DOHH2 (cell line): ENCODE measurements around the gene DNASE1L1.

Experiments used
- H3F3A ChIP-seq: fragments of 200-600 bp; sonication (generic), shearing (Covaris generic); 2 replicates; pipeline ENCODE4 v1.6.0; 2016; ENCODE audit warnings: antibody characterized with exemption, mild to moderate bottlenecking; ENCODE audit not compliant: control insufficient read depth, insufficient read depth
- H3K27ac ChIP-seq: fragments of 200-600 bp; sonication (generic); 2 replicates; pipeline ENCODE4 v1.5.1; 2014; ENCODE audit warnings: low read depth, mild to moderate bottlenecking, low read length, moderate library complexity
- H3K27me3 ChIP-seq: fragments of 200-600 bp; sonication (generic); 2 replicates; pipeline ENCODE4 v1.6.1; 2014; ENCODE audit warnings: mild to moderate bottlenecking, low read length, mixed read lengths; ENCODE audit not compliant: control insufficient read depth
- H3K36me3 ChIP-seq: fragments of 200-600 bp; sonication (generic); 2 replicates; pipeline ENCODE4 v1.6.1; 2014; ENCODE audit warnings: mild to moderate bottlenecking, low read length, moderate library complexity, mixed read lengths; ENCODE audit not compliant: control insufficient read depth
- H3K4me1 ChIP-seq: fragments of 200-600 bp; sonication (generic); 2 replicates; pipeline ENCODE4 v1.6.1; 2014; ENCODE audit warnings: mild to moderate bottlenecking, low read length, mixed read lengths; ENCODE audit not compliant: control insufficient read depth
- H3K4me2 ChIP-seq: fragments of 200-600 bp; sonication (generic); 2 replicates; pipeline ENCODE4 v1.6.0; 2014; ENCODE audit warnings: mild to moderate bottlenecking, low read length, moderate library complexity
- H3K4me3 ChIP-seq: fragments of 200-600 bp; sonication (generic); 2 replicates; pipeline ENCODE4 v1.5.1; 2014; ENCODE audit warnings: mild to moderate bottlenecking, low read length, mixed read lengths
- H3K79me2 ChIP-seq: fragments of 200-600 bp; sonication (generic); 2 replicates; pipeline ENCODE4 v1.6.1; 2014; ENCODE audit warnings: mild to moderate bottlenecking, low read length, mixed read lengths; ENCODE audit not compliant: control insufficient read depth
- H3K9me2 ChIP-seq: fragments of 200-600 bp; sonication (generic); replicated peaks from 2 replicates; pipeline ENCODE4 v1.6.1; 2014; ENCODE audit warnings: mild to moderate bottlenecking, low read length, mixed read lengths; ENCODE audit not compliant: control insufficient read depth
- H3K9me3 ChIP-seq: fragments of 200-600 bp; sonication (generic); 2 replicates; pipeline ENCODE4 v1.6.1; 2014; ENCODE audit warnings: antibody characterized with exemption, low read length, mixed read lengths; ENCODE audit not compliant: control insufficient read depth, insufficient read depth
- H4K20me1 ChIP-seq: fragments of 200-600 bp; sonication (generic); 2 replicates; pipeline ENCODE4 v1.6.0; 2014; ENCODE audit warnings: low read depth, mild to moderate bottlenecking, antibody characterized with exemption, low read length, moderate library complexity; ENCODE audit not compliant: control insufficient read depth, insufficient read depth
- CTCF ChIP-seq: fragments of 200-600 bp; sonication (generic); IDR thresholded peaks from one replicate; pipeline ENCODE4 v1.5.1; 2014; ENCODE audit warnings: antibody characterized with exemption, mild to moderate bottlenecking, low read depth, low read length; ENCODE audit not compliant: poor library complexity, severe bottlenecking
- EZH2phosphoT487 ChIP-seq: fragments of 200-600 bp; sonication (generic); IDR thresholded peaks from 2 replicates; pipeline ENCODE4 v1.6.1; 2017; ENCODE audit warnings: borderline replicate concordance, mild to moderate bottlenecking, antibody characterized with exemption, low read length, moderate library complexity, mixed read lengths

The DNASE1L1 gene

GRCh38 chrX:154452823-154453222 is 43.8 kb upstream of the DNASE1L1 start:
- H3K9me3 ChIP-seq: no peaks in the 10 kb centered on the region
- H3K4me3 ChIP-seq: no peak overlapping the region
- no peak for TF ChIP-seq EZH2phosphoT487
- TF ChIP-seq CTCF: no peak
- no peaks in the 10 kb centered on the region for H3K27me3 ChIP-seq
- no peaks in the 10 kb centered on the region for H3F3A ChIP-seq
- peaks cover 2% of the 10 kb centered on the region; the same call in 1 of the 2 replicates for H3K36me3 ChIP-seq
- H3K9me2 ChIP-seq: no peaks in the 10 kb centered on the region
- no peak overlapping the region for H3K4me2 ChIP-seq
- peaks cover 4% of the 10 kb centered on the region; the same call in 1 of the 2 replicates for H3K4me1 ChIP-seq
- H3K79me2 ChIP-seq: no peaks in the 10 kb centered on the region
- H4K20me1 ChIP-seq: no peaks in the 10 kb centered on the region
- H3K27ac ChIP-seq: no peak overlapping the region

- Histone ChIP-seq H3K79me2 (no peaks in the 10 kb centered on the region), H3F3A (no peaks in the 10 kb centered on the region), H3K27me3 (no peaks in the 10 kb centered on the region), H4K20me1 (no peaks in the 10 kb centered on the region), H3K4me1 (no peaks in the 10 kb centered on the region), H3K9me3 (no peaks in the 10 kb centered on the region), H3K4me3 (no peak overlapping the region), H3K27ac (no peak overlapping the region), H3K36me3 (peaks cover 2% of the 10 kb centered on the region; the same call in 1 of the 2 replicates), H3K4me2 (no peak overlapping the region), H3K9me2 (no peaks in the 10 kb centered on the region)
- TF ChIP-seq EZH2phosphoT487 (no peak), CTCF (no peak)
Measured at GRCh38 chrX:154450312-154450711, 41.3 kb upstream of the DNASE1L1 start.

- Histone ChIP-seq H3K4me2 (no peak overlapping the region), H3K79me2 (no peaks in the 10 kb centered on the region; the same call in 1 of the 2 replicates), H3K9me3 (no peaks in the 10 kb centered on the region), H3K27ac (no peak overlapping the region), H4K20me1 (no peaks in the 10 kb centered on the region), H3K27me3 (no peaks in the 10 kb centered on the region), H3K4me3 (no peak overlapping the region), H3K36me3 (peaks cover 2% of the 10 kb centered on the region; the same call in 1 of the 2 replicates), H3K9me2 (no peaks in the 10 kb centered on the region), H3K4me1 (peaks cover 6% of the 10 kb centered on the region), H3F3A (no peaks in the 10 kb centered on the region)
- TF ChIP-seq EZH2phosphoT487 (no peak), CTCF (no peak)
Measured at GRCh38 chrX:154449618-154450017, 40.6 kb upstream of the DNASE1L1 start.

GRCh38 chrX:154448484-154448883 is 39.4 kb upstream of the DNASE1L1 start:
- no peaks in the 10 kb centered on the region for H3K9me2 ChIP-seq
- peaks cover 2% of the 10 kb centered on the region; the same call in 1 of the 2 replicates for H3K36me3 ChIP-seq
- H3K4me3 ChIP-seq: no peak overlapping the region
- no peaks in the 10 kb centered on the region; the same call in 1 of the 2 replicates for H3K79me2 ChIP-seq
- H4K20me1 ChIP-seq: no peaks in the 10 kb centered on the region
- H3K4me1 ChIP-seq: peaks cover 11% of the 10 kb centered on the region
- no peaks in the 10 kb centered on the region for H3K9me3 ChIP-seq
- H3F3A ChIP-seq: no peaks in the 10 kb centered on the region
- H3K4me2 ChIP-seq: no peak overlapping the region
- no peaks in the 10 kb centered on the region for H3K27me3 ChIP-seq
- TF ChIP-seq EZH2phosphoT487: no peak
- TF ChIP-seq CTCF: no peak
- H3K27ac ChIP-seq: no peak overlapping the region
